Neural cell (in vitro differentiated cells): ENCODE results near the gene ARFGAP1. TPM values are rescaled to one million over a fixed set of nuclear protein-coding genes. Genes with fewer than 3 reads are reported as not detected.
A peak's percentile ranks its signal among the peaks of the same experiment; 100 is the strongest.

Experiments used
- H2AFZ ChIP-seq: fragments of 200-600, 300-800 bp; sonication (generic), shearing (Covaris generic); 2 replicates; pipeline ENCODE4 v1.6.0; 2014; ENCODE audit warnings: low read depth, mild to moderate bottlenecking, antibody characterized with exemption, low read length, moderate library complexity
- H3F3A ChIP-seq: fragments of 200-600 bp; shearing (Covaris generic); 2 replicates; pipeline ENCODE4 v1.6.1; 2016; ENCODE audit warnings: mild to moderate bottlenecking, moderate library complexity, mixed read lengths, antibody characterized with exemption, low read length; ENCODE audit not compliant: insufficient read depth, poor library complexity, severe bottlenecking
- H3K27ac ChIP-seq: fragments of 200-600, 300-800 bp; sonication (generic), shearing (Covaris generic); 2 replicates; pipeline ENCODE4 v1.5.1; 2014; ENCODE audit warnings: mild to moderate bottlenecking, low read length, moderate library complexity
- H3K27me3 ChIP-seq: fragments of 300-800, 200-600 bp; sonication (generic), shearing (Covaris generic); 2 replicates; pipeline ENCODE4 v1.6.0; 2014; ENCODE audit warnings: mild to moderate bottlenecking, low read depth, low read length, moderate library complexity; ENCODE audit not compliant: insufficient read depth
- H3K36me3 ChIP-seq: fragments of 300-800, 200-600 bp; sonication (generic), shearing (Covaris generic); 2 replicates; pipeline ENCODE4 v1.5.1; 2014; ENCODE audit warnings: mild to moderate bottlenecking, antibody characterized with exemption, low read length, moderate library complexity; ENCODE audit not compliant: insufficient read depth
- H3K4me2 ChIP-seq: fragments of 300-800, 200-600 bp; sonication (generic), shearing (Covaris generic); 2 replicates; pipeline ENCODE4 v1.6.0; 2014; ENCODE audit warnings: mild to moderate bottlenecking, low read length
- H3K4me3 ChIP-seq: fragments of 300-800, 200-600 bp; sonication (generic), shearing (Covaris generic); 2 replicates; pipeline ENCODE4 v1.5.1; 2014; ENCODE audit warnings: mild to moderate bottlenecking, low read length, moderate library complexity
- H3K79me2 ChIP-seq: fragments of 200-600 bp; shearing (Covaris generic); replicated peaks from 2 replicates; pipeline ENCODE4 v1.6.0; 2014; ENCODE audit warnings: mild to moderate bottlenecking, low read length, moderate library complexity; ENCODE audit not compliant: insufficient read depth
- H3K9ac ChIP-seq: fragments of 300-800, 200-600 bp; sonication (generic), shearing (Covaris generic); 2 replicates; pipeline ENCODE4 v1.6.1; 2016; ENCODE audit warnings: mild to moderate bottlenecking, low read length, mixed read lengths
- H3K9me2 ChIP-seq: fragments of 200-600 bp; shearing (Covaris generic); 2 replicates; pipeline ENCODE4 v1.6.1; 2016; ENCODE audit warnings: mild to moderate bottlenecking, low read length, mixed read lengths; ENCODE audit not compliant: insufficient read depth
- H3K9me3 ChIP-seq: fragments of 200-600, 300-800 bp; sonication (generic), shearing (Covaris generic); 2 replicates; pipeline ENCODE4 v1.6.1; 2016; ENCODE audit warnings: mild to moderate bottlenecking, mixed run types, low read length, moderate library complexity, mixed read lengths
- H4K20me1 ChIP-seq: fragments of 200-600 bp; shearing (Covaris generic); 2 replicates; pipeline ENCODE4 v1.6.1; 2016; ENCODE audit warnings: mild to moderate bottlenecking, mixed run types; ENCODE audit not compliant: insufficient read depth
- CTCF ChIP-seq: fragments of 450-650 bp; IDR thresholded peaks from 2 replicates; pipeline ENCODE4 v1.5.1; 2014; ENCODE audit warnings: antibody characterized with exemption, mild to moderate bottlenecking, moderate library complexity; ENCODE audit not compliant: poor library complexity, severe bottlenecking
- EP300 ChIP-seq: fragments of 450-650 bp; conservative IDR thresholded peaks from 2 replicates; pipeline ENCODE4 v1.6.1; 2014; ENCODE audit warnings: antibody characterized with exemption, mild to moderate bottlenecking, moderate library complexity; ENCODE audit not compliant: poor library complexity, severe bottlenecking
- EZH2 ChIP-seq: fragments of 200-600, 300-800 bp; shearing (Covaris generic), sonication (generic); IDR thresholded peaks from 2 replicates; pipeline ENCODE4 v1.6.1; 2014; ENCODE audit warnings: antibody characterized with exemption, low read length, borderline replicate concordance, mild to moderate bottlenecking; ENCODE audit not compliant: insufficient read depth, poor library complexity, severe bottlenecking
- MXI1 ChIP-seq: fragments of 450-650 bp; conservative IDR thresholded peaks from 2 replicates; pipeline ENCODE4 v1.6.1; 2014; ENCODE audit warnings: antibody characterized with exemption, mild to moderate bottlenecking; ENCODE audit not compliant: poor library complexity, severe bottlenecking
- POLR2AphosphoS5 ChIP-seq: IDR thresholded peaks from 2 replicates; pipeline ENCODE4 v1.6.1; 2012
- RAD21 ChIP-seq: fragments of 450-650 bp; conservative IDR thresholded peaks from 2 replicates; pipeline ENCODE4 v1.6.1; 2014; ENCODE audit warnings: antibody characterized with exemption, mild to moderate bottlenecking, moderate library complexity
- REST ChIP-seq: IDR thresholded peaks from 2 replicates; pipeline ENCODE4 v1.6.1; 2012; ENCODE audit warnings: borderline replicate concordance
- SMC3 ChIP-seq: fragments of 450-650 bp; conservative IDR thresholded peaks from 2 replicates; pipeline ENCODE4 v1.6.1; 2014; ENCODE audit warnings: antibody characterized with exemption, mild to moderate bottlenecking, moderate library complexity; ENCODE audit not compliant: poor library complexity
- TAF1 ChIP-seq: IDR thresholded peaks from 2 replicates; pipeline ENCODE4 v1.6.1; 2012; ENCODE audit warnings: low read depth
- polyA plus RNA-seq: library from polyadenylated mRNA; depleted of rRNA; stranded (reverse); fragments of >200 nt; gene quantifications from 2 replicates; pipeline ENCODE4 v1.2.3, GENCODE V29; 2014

ARFGAP1 gene
- polyA plus RNA-seq, 1 donor from 2014 or later = 70.2 TPM

GRCh38 chr20:63260521-63260920 is 12.1 kb upstream of the ARFGAP1 start:
- Histone ChIP-seq H2AFZ (no peak overlapping the region), H3K9ac (peak overlapping the region; percentile 21), H3K4me2 (no peak overlapping the region), H3K27me3 (no peaks in the 10 kb centered on the region), H3K36me3 (no peaks in the 10 kb centered on the region), H3K27ac (no peak overlapping the region), H3K79me2 (no peaks in the 10 kb centered on the region), H3K9me2 (no peaks in the 10 kb centered on the region), H3K9me3 (no peaks in the 10 kb centered on the region), H3K4me3 (no peak overlapping the region), H3F3A (no peaks in the 10 kb centered on the region), H4K20me1 (no peaks in the 10 kb centered on the region)
- no peak for TF ChIP-seq SMC3
- no peak for TF ChIP-seq POLR2AphosphoS5
- no peak for TF ChIP-seq EZH2
- no peak for TF ChIP-seq RAD21
- TF ChIP-seq CTCF = no peak
- TF ChIP-seq REST = no peak
- no peak for TF ChIP-seq EP300
- no peak for TF ChIP-seq MXI1
- TF ChIP-seq TAF1 = no peak

GRCh38 chr20:63261060-63261794 is 11.4 kb upstream of the ARFGAP1 start:
- no peaks in the 10 kb centered on the region for H3K9me3 ChIP-seq
- H3K4me2 ChIP-seq = no peak overlapping the region
- no peak for TF ChIP-seq MXI1
- no peak for TF ChIP-seq REST
- TF ChIP-seq CTCF = no peak
- no peak for TF ChIP-seq RAD21
- TF ChIP-seq TAF1 = no peak
- no peak for TF ChIP-seq EZH2
- TF ChIP-seq EP300 = no peak
- no peak for TF ChIP-seq SMC3
- TF ChIP-seq POLR2AphosphoS5 = no peak
- H3K36me3 ChIP-seq = no peaks in the 10 kb centered on the region
- no peaks in the 10 kb centered on the region for H3F3A ChIP-seq
- no peak overlapping the region for H3K4me3 ChIP-seq
- no peaks in the 10 kb centered on the region for H4K20me1 ChIP-seq
- no peak overlapping the region for H3K27ac ChIP-seq
- no peak overlapping the region for H2AFZ ChIP-seq
- no peaks in the 10 kb centered on the region for H3K27me3 ChIP-seq
- no peaks in the 10 kb centered on the region for H3K9me2 ChIP-seq
- H3K9ac ChIP-seq = peak overlapping the region; percentile 21
- no peaks in the 10 kb centered on the region for H3K79me2 ChIP-seq
